ENCODE results near the gene TTC9C.

Gene TTC9C

DNA sequence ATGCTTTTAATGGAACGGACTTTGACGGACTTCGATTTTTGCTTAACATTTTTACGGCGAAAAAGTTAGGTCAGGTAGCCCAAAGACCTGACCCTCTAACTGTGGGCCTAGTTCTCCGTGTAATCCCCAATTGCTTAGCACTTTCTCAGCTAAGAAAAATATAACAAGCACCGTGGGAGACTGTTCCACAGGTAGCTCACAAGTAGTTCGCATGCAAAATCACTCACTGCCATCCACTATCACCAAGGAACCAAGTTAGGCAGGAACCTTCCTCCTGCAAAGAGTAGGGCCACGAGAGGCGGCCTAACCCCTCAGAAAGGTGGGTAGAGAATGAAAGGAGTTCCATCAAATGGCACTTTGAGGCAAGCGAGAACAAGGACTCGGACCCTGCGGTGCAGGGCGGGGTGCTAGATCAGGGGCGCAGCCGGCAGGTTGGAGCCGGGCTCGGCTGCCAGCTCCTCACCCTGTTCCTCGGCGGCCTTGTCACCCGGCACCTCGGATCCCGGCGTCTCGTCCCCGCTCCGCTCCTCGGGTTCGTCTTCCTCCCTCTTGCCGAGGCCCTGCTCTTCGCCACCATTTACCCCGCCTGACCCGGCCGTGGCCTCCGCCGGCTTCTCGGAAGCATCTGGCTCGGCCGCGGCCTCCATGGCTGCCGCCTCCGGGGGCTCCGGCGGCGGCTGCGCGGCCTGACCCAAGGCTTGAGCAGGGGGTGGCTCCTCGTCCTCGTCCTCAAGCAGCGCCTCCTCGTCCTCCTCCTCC, 2.0 kb upstream of the TTC9C start:
- TF ChIP-seq, protein P1, sequence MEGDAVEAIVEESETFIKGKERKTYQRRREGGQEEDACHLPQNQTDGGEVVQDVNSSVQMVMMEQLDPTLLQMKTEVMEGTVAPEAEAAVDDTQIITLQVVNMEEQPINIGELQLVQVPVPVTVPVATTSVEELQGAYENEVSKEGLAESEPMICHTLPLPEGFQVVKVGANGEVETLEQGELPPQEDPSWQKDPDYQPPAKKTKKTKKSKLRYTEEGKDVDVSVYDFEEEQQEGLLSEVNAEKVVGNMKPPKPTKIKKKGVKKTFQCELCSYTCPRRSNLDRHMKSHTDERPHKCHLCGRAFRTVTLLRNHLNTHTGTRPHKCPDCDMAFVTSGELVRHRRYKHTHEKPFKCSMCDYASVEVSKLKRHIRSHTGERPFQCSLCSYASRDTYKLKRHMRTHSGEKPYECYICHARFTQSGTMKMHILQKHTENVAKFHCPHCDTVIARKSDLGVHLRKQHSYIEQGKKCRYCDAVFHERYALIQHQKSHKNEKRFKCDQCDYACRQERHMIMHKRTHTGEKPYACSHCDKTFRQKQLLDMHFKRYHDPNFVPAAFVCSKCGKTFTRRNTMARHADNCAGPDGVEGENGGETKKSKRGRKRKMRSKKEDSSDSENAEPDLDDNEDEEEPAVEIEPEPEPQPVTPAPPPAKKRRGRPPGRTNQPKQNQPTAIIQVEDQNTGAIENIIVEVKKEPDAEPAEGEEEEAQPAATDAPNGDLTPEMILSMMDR (IDR thresholded peaks at IDR 0.05): no peak

DNA sequence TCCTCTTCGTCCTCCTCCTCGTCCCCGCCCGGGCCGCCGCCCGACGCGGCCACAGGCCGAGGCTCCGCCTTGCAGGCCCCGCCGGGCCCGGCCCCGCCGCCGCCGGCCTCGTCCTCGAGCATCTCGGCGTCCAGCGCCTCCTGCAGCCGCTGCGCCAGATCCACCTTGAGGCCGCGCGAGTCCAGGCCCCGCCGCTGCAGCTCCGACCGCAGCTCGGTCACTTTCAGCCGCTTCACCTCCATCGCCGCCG, 1.4 kb upstream of the TTC9C start:
- TF ChIP-seq, protein P1 (IDR thresholded peaks at IDR 0.05): no peak

DNA sequence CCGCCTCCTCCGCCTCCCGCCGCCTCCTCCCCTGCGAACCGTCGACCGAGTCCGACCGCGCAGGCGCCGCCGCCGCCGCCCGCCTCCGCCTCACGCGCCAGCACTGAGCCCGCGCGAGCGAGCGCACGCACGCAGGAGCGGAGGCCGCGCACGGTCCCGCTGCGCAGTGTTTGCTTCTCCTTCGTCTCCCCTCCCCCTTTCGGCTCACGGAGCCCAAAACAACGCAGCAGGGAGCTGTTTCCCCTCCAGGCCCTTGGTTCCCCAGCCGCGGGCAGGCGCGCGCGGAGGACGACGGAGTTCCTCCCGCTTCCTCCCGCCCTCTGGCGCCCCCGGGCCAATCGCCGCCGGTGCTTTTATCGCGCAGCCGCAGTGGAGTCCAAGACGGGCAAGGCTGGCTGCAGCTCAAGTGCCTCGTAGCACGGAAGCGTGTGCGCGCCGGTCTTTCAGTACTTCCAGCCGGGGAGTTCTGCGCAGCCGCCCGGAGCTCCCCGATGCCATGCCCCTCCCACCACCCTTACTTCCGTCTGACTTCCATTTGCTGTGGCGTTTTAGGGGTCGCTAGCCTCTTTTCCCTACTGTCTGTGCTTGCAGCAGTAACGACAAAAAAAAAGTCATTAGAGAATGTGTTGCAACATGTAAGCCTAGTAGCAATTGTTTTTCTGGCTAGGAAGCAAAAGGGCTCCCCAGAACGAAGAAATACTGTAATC, 968 bp upstream of the TTC9C start, which contains the start of gene HNRNPUL2:
TSS of gene HNRNPUL2 (minus strand) at position 293 of the 707 bp plus-strand sequence. CDS start 301 bp downstream, outside the sequence.
- TF ChIP-seq, protein P1 (IDR thresholded peaks at IDR 0.05): no peak

DNA sequence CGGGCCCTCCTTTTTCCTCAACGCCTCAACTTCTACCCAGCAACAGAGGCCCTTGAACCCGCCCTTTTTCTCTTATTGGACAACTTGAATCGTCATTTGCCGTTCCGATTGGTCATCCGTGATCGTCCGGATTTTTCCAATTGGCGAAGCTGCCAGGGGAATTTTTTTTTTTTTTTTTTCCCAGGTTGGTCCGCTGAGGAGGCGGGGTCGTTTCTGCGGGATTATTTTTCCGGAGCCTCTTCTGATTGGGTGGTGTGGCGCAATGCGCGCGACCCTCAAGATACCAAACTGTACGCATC, 465 bp upstream of the TTC9C start:
- TF ChIP-seq, protein P1 (IDR thresholded peaks at IDR 0.05): no peak

DNA sequence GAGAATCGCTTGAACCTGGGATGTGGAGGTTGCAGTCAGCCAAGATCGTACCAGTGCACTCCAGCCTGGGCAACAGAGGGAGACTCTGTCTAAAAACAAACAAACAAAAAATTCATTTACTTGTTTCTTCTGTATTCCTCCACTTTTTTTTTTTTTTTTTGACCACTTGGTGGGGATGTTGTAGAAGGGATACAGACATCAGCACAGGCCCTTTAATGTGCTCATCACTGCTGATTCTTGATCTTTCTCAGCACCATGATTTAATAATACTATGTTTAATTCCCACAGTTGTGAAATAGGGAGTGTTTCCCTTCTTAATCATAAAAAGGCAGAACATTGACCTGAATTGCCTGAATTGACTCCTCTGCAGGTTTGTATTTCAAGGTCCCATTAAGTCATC, 4.5 kb downstream of the TTC9C start:
- TF ChIP-seq, protein P1 (IDR thresholded peaks at IDR 0.05): no peak; the same call in 1 of the 2 replicates

DNA sequence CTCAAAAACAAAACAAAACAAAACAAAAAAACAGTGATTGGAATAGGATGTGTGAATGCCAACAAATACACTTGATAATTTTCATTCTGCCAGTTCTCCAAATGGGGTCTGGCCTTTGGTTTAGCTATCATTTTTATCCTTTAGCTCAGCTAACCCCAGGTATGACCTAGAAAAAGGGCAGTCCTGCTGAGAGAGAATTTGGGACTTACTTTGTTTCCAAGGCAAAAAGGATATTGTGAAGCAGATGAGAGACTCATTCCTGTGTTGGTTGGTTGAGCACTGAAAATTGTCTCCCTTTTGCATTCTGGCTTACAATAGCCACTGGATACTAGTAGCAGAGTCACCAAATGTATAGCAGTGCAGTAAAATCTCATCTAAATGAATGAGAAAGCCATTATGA, 8.9 kb downstream of the TTC9C start:
- TF ChIP-seq, protein P1 (IDR thresholded peaks at IDR 0.05): no peak

DNA sequence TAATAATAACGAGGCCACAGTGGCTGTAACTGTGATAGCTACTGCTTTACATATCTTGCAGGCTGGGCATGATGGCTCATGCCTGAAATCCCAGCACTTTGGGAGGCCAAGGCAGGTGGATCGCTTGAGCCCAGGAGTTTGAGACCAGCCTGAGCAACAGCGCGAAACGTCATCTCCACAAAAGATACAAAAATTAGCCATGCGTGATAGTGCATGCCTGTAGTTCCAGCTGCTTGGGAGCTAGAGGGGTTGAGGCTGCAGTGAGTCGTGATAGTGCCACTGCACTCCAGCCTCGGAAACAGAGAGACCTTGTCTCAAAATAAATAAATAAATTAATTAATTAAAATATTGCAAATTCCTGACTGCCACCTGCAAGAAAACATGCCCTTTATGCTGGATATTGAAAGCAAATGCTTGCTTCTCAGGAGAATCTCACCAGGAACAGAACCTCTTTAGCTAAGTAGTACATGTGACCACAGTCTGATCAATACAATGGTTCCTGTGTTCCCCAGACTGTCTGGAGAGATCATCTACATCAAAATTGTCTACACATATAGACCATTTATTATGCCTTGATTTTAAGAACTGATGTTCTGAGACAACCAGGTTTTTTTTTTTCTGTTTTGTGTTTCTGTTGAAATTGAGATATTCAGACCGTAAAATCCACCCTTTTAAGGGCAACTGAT, 19.3 kb downstream of the TTC9C start:
- TF ChIP-seq, protein P1 (IDR thresholded peaks at IDR 0.05): no peak
